ENCODE data around the gene ZNHIT2. TPM values are rescaled to one million over a fixed set of nuclear protein-coding genes. Genes with fewer than 3 reads are reported as not detected.

ZNHIT2 gene
- total and polyA plus RNA-seq, 10 of the 15 experiments (the other 5 are each of a cell fraction or from before 2014, with no cell fraction given): 0.24 to 20.4 (median 15.5) TPM; not detected in 1

- H3K79me2 ChIP-seq (ENCODE audit: control insufficient read depth, insufficient read depth, low read length): peaks cover 44% of the 10 kb centered on the region
- DNase-seq (ENCODE audit: low read depth, low spot score): no peak
- ChIA-PET RAD21 (ENCODE audit: unreplicated experiment) (interaction anchor here (0.7 to 3.0 kb wide), 10 partner anchors 11 to 288 kb away, joined by 3 to 25 read pairs (median 5); partner anchors contain the start of genes ARL2, CAPN1, DPF2 and FAU), CTCF (interaction anchor here (0.9 to 6.7 kb wide), 11 partner anchors 10 to 291 kb away, joined by 3 to 40 read pairs (median 6); partner anchors contain the start of genes CAPN1, CDC42BPG, CDC42EP2 and FAU), POLR2A (interaction anchor here (0.6 to 3.1 kb wide), 15 partner anchors 11 to 356 kb away, joined by 3 to 28 read pairs (median 7); partner anchors contain the start of genes CAPN1, FAU, MRPL49 and POLA2), SMC1A (ENCODE audit: uncharacterized antibody, unreplicated experiment) (interaction anchor here (0.7 to 2.4 kb wide), 11 partner anchors 9 to 287 kb away, joined by 3 to 13 read pairs (median 6); partner anchors contain the start of genes FAU, MRPL49 and ZNHIT2)
- TF ChIP-seq SPI1 (IDR thresholded peaks at IDR 0.05; ENCODE audit: borderline replicate concordance, insufficient read depth, low read depth, low read length) (no peak), YY1 (IDR thresholded peaks at IDR 0.05; ENCODE audit: low read depth, low read length) (peak; percentile 20; the same call in 1 of the 2 replicates), SIN3A (IDR thresholded peaks at IDR 0.05; ENCODE audit: low read depth, low read length) (no peak), TAF1 (IDR thresholded peaks at IDR 0.05; ENCODE audit: borderline replicate concordance, low read depth, low read length) (0 out of 2 replicates have a peak, but pooled peaks have one; percentile 21), STAT3 (IDR thresholded peaks at IDR 0.05; ENCODE audit: low read depth, low read length) (no peak), REST (IDR thresholded peaks at IDR 0.05; ENCODE audit: low read depth, low read length) (no peak), BCLAF1 (IDR thresholded peaks at IDR 0.05) (no peak), CEBPZ (IDR thresholded peaks at IDR 0.05; ENCODE audit: low read depth, low read length) (no peak)
- ATAC-seq: no peak
- no peaks in the 10 kb centered on the region for H3K27me3 ChIP-seq (replicated peaks in 1 of 2; ENCODE audit: control insufficient read depth in 2 of 2, insufficient read depth in 2 of 2, low read length in 1 of 2)
- peaks cover 20% of the 10 kb centered on the region for H3K4me1 ChIP-seq (ENCODE audit: control insufficient read depth, insufficient read depth, low read length)
- H3K36me3 ChIP-seq (ENCODE audit: control insufficient read depth in 2 of 2, insufficient read depth in 2 of 2, low read length in 1 of 2): peaks cover 8 to 10% of the 10 kb centered on the region in 2 experiments; a peak in 3 of 4 replicates
- BruUV-seq (replicated peaks): no TSS peak
- 48% methylated on average over 11 of the region's 11 CpGs for WGBS (ENCODE audit: insufficient coverage, insufficient replicate concordance, low lambda C conversion rate, missing lambda C conversion rate)
- intact Hi-C loops (cut with micrococcal nuclease; ENCODE audit: unreplicated experiment) (loop anchor here (10.0 kb wide), 1 partner anchor 119 kb away; no protein-coding TSS in a partner anchor), in situ Hi-C loops (cut with MboI) (no loop called here)
- 0 out of 2 replicates have a peak, but pooled peaks cover 4% of the 10 kb centered on the region for H4K20me1 ChIP-seq (ENCODE audit: control insufficient read depth, insufficient read depth)
- H3K9me3 ChIP-seq (replicated peaks; ENCODE audit: control insufficient read depth, insufficient read depth, low read length): no peaks in the 10 kb centered on the region
- H3K4me3 ChIP-seq: peak overlapping the region; percentile 99
- H2AFZ ChIP-seq (ENCODE audit: control insufficient read depth, low read depth, low read length): peak overlapping the region; percentile 80
- H3K27ac ChIP-seq (ENCODE audit: control insufficient read depth, insufficient read depth): peak overlapping the region; percentile 99
- H3K4me2 ChIP-seq (ENCODE audit: control insufficient read depth, insufficient read depth): peak overlapping the region; percentile 68
- H3K9ac ChIP-seq (ENCODE audit: control insufficient read depth, insufficient read depth, low read length): peak overlapping the region; percentile 96
- FAIRE-seq: no peak
Measured at GRCh38 chr11:65135633-65136145, 18.2 kb upstream of the ZNHIT2 start.

Measured in GM12878 (cell line).